Thyroid gland (tissue), 4 donors: ENCODE measurements around the gene CREB3L2. TPM values are rescaled to one million over a fixed set of nuclear protein-coding genes. Genes with fewer than 3 reads are reported as not detected.

Source experiments
- DNase-seq, 2 donors: peaks; one replicate each; pipeline ENCODE4 v3.0.0-alpha.2; 2019
- H3K27ac ChIP-seq, 3 donors: fragments of 200-600 bp; sonication (generic); 1 replicate in 2 of 3; 2 replicates in 1 of 3; pipeline ENCODE4 v1.5.1; 2016 to 2019; ENCODE audit warnings: mild to moderate bottlenecking in 1 of 3, moderate library complexity in 1 of 3
- H3K27me3 ChIP-seq: fragments of 200-600 bp; sonication (generic); one replicate; pipeline ENCODE4 v1.5.1; 2019
- H3K36me3 ChIP-seq, 2 donors: fragments of 200-600 bp; sonication (generic); one replicate each; pipeline ENCODE4 v1.5.1; 2016 to 2019
- H3K4me1 ChIP-seq, 2 donors: fragments of 200-600 bp; sonication (generic); one replicate each; pipeline ENCODE4 v1.5.1; 2017 to 2019
- H3K4me3 ChIP-seq, 3 donors: fragments of 200-600 bp; sonication (generic); replicated peaks in 1 of 3; 1 replicate in 2 of 3; 2 replicates in 1 of 3; pipeline ENCODE4 v1.5.1; 2016; ENCODE audit warnings: mild to moderate bottlenecking in 1 of 3
- H3K9me3 ChIP-seq: fragments of 200-600 bp; sonication (generic); one replicate; pipeline ENCODE4 v1.5.1; 2017
- POLR2A ChIP-seq, 2 donors: fragments of 450-650 bp; IDR thresholded peaks; one replicate each; pipeline ENCODE4 v1.6.1; 2017; ENCODE audit warnings: antibody characterized with exemption in 2 of 2, mild to moderate bottlenecking in 2 of 2, moderate library complexity in 1 of 2
- WGBS, 2 donors: methylation state at CpG; one replicate each; pipeline ENCODE4 v1.1.5; 2017; 5-methylcytosine and 5-hydroxymethylcytosine counted together
- intact Hi-C: fragments of 100-400 bp; cut with DNase I; formaldehyde crosslinking; loops from one replicate; pipeline ENCODE4 v1.15.1; 2023
- total RNA-seq, 4 donors: library from RNA; depleted of rRNA; stranded (reverse); fragments of >200 nt; gene quantifications; one replicate each; pipeline ENCODE4 v1.2.3, GENCODE V29; 2016
- TF ChIP-seq, protein P1 (sequence below), 6 experiments: fragments of 200-600 bp in 3 of 6; fragments of 450-650 bp in 3 of 6; sonication (generic) in 3 of 6; IDR thresholded peaks; one replicate each; pipeline ENCODE4 v1.5.1; 2016 to 2019; ENCODE audit warnings: antibody characterized with exemption in 6 of 6, mild to moderate bottlenecking in 2 of 6, inconsistent platforms in 1 of 6, moderate library complexity in 1 of 6

CREB3L2 gene
- total RNA-seq, 4 donors from 2014 or later = 86.1 to 143 (median 103) TPM

GRCh38 chr7:137978464-137979237, 23.2 kb downstream of the CREB3L2 start:
- Histone ChIP-seq H3K27me3 (no peaks in the 10 kb centered on the region), H3K9me3 (no peaks in the 10 kb centered on the region), H3K27ac (peak overlapping the region; percentile 29 to 83 (median 75)), H3K4me3 (no peak overlapping the region), H3K36me3 (no peaks in the 10 kb centered on the region), H3K4me1 (peaks cover 62 to 84% of the 10 kb centered on the region in 2 donors)
- TF ChIP-seq POLR2A (IDR thresholded peaks at IDR 0.05) = no peak
- TF ChIP-seq, protein P1, sequence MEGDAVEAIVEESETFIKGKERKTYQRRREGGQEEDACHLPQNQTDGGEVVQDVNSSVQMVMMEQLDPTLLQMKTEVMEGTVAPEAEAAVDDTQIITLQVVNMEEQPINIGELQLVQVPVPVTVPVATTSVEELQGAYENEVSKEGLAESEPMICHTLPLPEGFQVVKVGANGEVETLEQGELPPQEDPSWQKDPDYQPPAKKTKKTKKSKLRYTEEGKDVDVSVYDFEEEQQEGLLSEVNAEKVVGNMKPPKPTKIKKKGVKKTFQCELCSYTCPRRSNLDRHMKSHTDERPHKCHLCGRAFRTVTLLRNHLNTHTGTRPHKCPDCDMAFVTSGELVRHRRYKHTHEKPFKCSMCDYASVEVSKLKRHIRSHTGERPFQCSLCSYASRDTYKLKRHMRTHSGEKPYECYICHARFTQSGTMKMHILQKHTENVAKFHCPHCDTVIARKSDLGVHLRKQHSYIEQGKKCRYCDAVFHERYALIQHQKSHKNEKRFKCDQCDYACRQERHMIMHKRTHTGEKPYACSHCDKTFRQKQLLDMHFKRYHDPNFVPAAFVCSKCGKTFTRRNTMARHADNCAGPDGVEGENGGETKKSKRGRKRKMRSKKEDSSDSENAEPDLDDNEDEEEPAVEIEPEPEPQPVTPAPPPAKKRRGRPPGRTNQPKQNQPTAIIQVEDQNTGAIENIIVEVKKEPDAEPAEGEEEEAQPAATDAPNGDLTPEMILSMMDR (IDR thresholded peaks at IDR 0.05) = no peak
- 72 to 74% methylated on average over 10 of the region's 10 CpGs for WGBS, 2 donors
- intact Hi-C loops = no loop called here
- DNase-seq = no peak

DNA sequence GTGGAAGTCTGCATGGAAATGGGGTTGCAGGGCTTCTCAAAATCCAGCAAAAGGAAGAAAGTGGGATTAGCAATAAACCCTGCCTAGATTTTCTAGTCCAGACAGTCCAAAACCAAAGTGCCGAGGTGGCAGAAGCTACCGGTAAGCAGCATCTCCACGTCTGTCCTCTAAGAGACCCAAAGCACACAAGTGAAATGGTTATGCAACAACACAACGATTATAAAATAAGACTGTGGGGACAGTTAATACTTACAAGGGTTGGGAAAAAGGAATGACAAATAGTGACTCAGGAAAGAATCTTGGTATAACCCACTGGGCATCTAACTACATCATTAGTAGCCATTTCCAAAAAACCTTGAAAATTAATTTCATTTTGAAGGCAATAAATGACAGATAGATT, 24.7 kb downstream of the CREB3L2 start:
- Histone ChIP-seq H3K4me1 (peaks cover 59 to 71% of the 10 kb centered on the region in 2 donors), H3K36me3 (no peaks in the 10 kb centered on the region), H3K27me3 (no peaks in the 10 kb centered on the region), H3K4me3 (no peak overlapping the region), H3K9me3 (no peaks in the 10 kb centered on the region), H3K27ac (peak overlapping the region; percentile 8 to 83 (median 75))
- no peak for TF ChIP-seq POLR2A (IDR thresholded peaks at IDR 0.05)
- TF ChIP-seq, protein P1 (IDR thresholded peaks at IDR 0.05) = no peak
- intact Hi-C loops = no loop called here
- no peak for DNase-seq
- WGBS, 2 donors = 80 to 83% methylated on average over 4 of the region's 4 CpGs

GRCh38 chr7:137976696-137977095, 25.2 kb downstream of the CREB3L2 start:
- 67 to 72% methylated on average over 5 of the region's 5 CpGs for WGBS, 2 donors
- Histone ChIP-seq H3K36me3 (no peaks in the 10 kb centered on the region), H3K4me1 (peaks cover 64 to 70% of the 10 kb centered on the region in 2 donors), H3K9me3 (no peaks in the 10 kb centered on the region), H3K27me3 (no peaks in the 10 kb centered on the region), H3K27ac (peak overlapping the region; percentile 0 to 83 (median 75)), H3K4me3 (no peak overlapping the region)
- intact Hi-C loops = no loop called here
- no peak for TF ChIP-seq POLR2A (IDR thresholded peaks at IDR 0.05)
- TF ChIP-seq, protein P1 (IDR thresholded peaks at IDR 0.05) = no peak
- no peak for DNase-seq

GRCh38 chr7:137976232-137976631, 25.7 kb downstream of the CREB3L2 start:
- H3K9me3 ChIP-seq = no peaks in the 10 kb centered on the region
- H3K36me3 ChIP-seq = no peaks in the 10 kb centered on the region
- no peak for TF ChIP-seq POLR2A (IDR thresholded peaks at IDR 0.05)
- 78 to 86% methylated on average over 3 of the region's 3 CpGs for WGBS, 2 donors
- no peak for DNase-seq
- H3K4me3 ChIP-seq = no peak overlapping the region
- no peaks in the 10 kb centered on the region for H3K27me3 ChIP-seq
- H3K27ac ChIP-seq = peak overlapping the region; percentile 8 to 83 (median 75)
- intact Hi-C loops = no loop called here
- peaks cover 65 to 69% of the 10 kb centered on the region in 2 donors for H3K4me1 ChIP-seq

DNA sequence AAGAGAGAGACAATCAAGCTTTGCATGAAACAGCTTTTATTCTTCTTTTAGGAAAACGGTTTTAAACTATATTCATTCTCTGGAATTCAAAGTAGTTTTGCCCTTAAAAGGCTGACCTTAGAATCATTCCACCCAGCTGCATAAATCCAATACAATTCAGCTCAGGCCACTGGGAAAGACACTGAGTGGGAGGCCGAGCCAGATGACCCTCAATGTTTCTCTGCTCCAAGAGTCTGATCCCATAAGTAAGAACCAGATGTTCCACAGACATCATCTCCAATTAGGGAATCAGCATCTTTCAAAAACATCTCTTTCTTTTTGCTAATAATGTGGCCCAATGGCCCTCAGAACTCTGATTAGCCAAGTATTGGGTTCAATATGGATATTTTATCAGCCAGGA, 26.1 kb downstream of the CREB3L2 start:
- Histone ChIP-seq H3K36me3 (no peaks in the 10 kb centered on the region), H3K4me1 (peaks cover 64 to 69% of the 10 kb centered on the region in 2 donors), H3K27me3 (no peaks in the 10 kb centered on the region), H3K4me3 (no peak overlapping the region), H3K27ac (peak overlapping the region; percentile 49 to 75 (median 52)), H3K9me3 (no peaks in the 10 kb centered on the region)
- WGBS, 2 donors = 67 to 77% methylated on average over 2 of the region's 2 CpGs
- intact Hi-C loops = no loop called here
- no peak for DNase-seq
- no peak for TF ChIP-seq POLR2A (IDR thresholded peaks at IDR 0.05)
- TF ChIP-seq, protein P1 (IDR thresholded peaks at IDR 0.05) = no peak
